Stimulated activated CD8-positive, alpha-beta memory T cell treated with anti-CD3 and anti-CD28 coated beads, Interleukin-7, amount 100 ng/mL, for 1 hour (primary cell): ENCODE data around the gene PROZ.

Experiments
- DNase-seq, 2 donors: peaks; one replicate each; pipeline ENCODE4 v3.0.0-alpha.2; 2020; ENCODE audit warnings: low read depth in 2 of 2

PROZ gene

GRCh38 chr13:113205428-113205931 is 47.0 kb downstream of the PROZ start:
- DNase-seq = no peak

GRCh38 chr13:113207460-113207859 is 49.0 kb downstream of the PROZ start:
- no peak for DNase-seq

GRCh38 chr13:113207890-113208420 is 49.5 kb downstream of the PROZ start:
- DNase-seq = no peak

GRCh38 chr13:113208421-113209335 is 50.2 kb downstream of the PROZ start, which contains the start of gene PCID2:
TSS of gene PCID2 (minus strand) at chr13:113208669. CDS start at chr13:113208634, 35 bp downstream.
- DNase-seq = peak; percentile 81 to 83

- peak; percentile 41 to 50 for DNase-seq
Measured at GRCh38 chr13:113209336-113209758, 50.9 kb downstream of the PROZ start, which contains the start of gene CUL4A. TSS of gene CUL4A (plus strand) at chr13:113209613. CDS start at chr13:113209628, 15 bp downstream.

- DNase-seq = peak; percentile 16 to 33
Measured at GRCh38 chr13:113209759-113210421, 51.4 kb downstream of the PROZ start.

- DNase-seq = no peak
Measured at GRCh38 chr13:113210833-113211232, 52.4 kb downstream of the PROZ start.

- no peak for DNase-seq
Measured at GRCh38 chr13:113211774-113212173, 53.3 kb downstream of the PROZ start.

GRCh38 chr13:113216254-113217048 is 58.0 kb downstream of the PROZ start:
- no peak for DNase-seq

GRCh38 chr13:113218586-113218985 is 60.1 kb downstream of the PROZ start:
- DNase-seq = no peak

- no peak for DNase-seq
Measured at GRCh38 chr13:113219256-113219940, 61.0 kb downstream of the PROZ start.

GRCh38 chr13:113220141-113220598 is 61.7 kb downstream of the PROZ start:
- no peak for DNase-seq

GRCh38 chr13:113220877-113221276 is 62.4 kb downstream of the PROZ start:
- no peak for DNase-seq
